RKO (cell line): ENCODE data around the gene VAT1L.
A peak's percentile ranks its signal among the peaks of the same experiment; 100 is the strongest.

Experiments used
- DNase-seq: peaks from one replicate; pipeline ENCODE4 v3.0.0-alpha.2; 2016; ENCODE audit warnings: low spot score

Gene VAT1L

GRCh38 chr16:77784441-77785372 is 3.7 kb upstream of the VAT1L start:
- no peak for DNase-seq

- DNase-seq, result no peak
Observed at GRCh38 chr16:77785373-77785764, 3.0 kb upstream of the VAT1L start.

- no peak for DNase-seq
Observed at GRCh38 chr16:77786186-77786847, 2.0 kb upstream of the VAT1L start.

- DNase-seq, result no peak
Observed at GRCh38 chr16:77787452-77787851, 912 bp upstream of the VAT1L start.

- DNase-seq, result no peak
Observed at GRCh38 chr16:77789085-77790008, 983 bp downstream of the VAT1L start.

- DNase-seq, result no peak
Observed at GRCh38 chr16:77790009-77790372, 1.6 kb downstream of the VAT1L start.

GRCh38 chr16:77790912-77791311 is 2.5 kb downstream of the VAT1L start:
- DNase-seq, result no peak

- DNase-seq, result no peak
Observed at GRCh38 chr16:77793417-77793816, 5.1 kb downstream of the VAT1L start.

- DNase-seq, result peak; percentile 78
Observed at GRCh38 chr16:77794586-77794985, 6.2 kb downstream of the VAT1L start.

GRCh38 chr16:77801817-77802216 is 13.5 kb downstream of the VAT1L start:
- DNase-seq, result no peak

GRCh38 chr16:77805398-77805797 is 17.0 kb downstream of the VAT1L start:
- DNase-seq, result no peak

GRCh38 chr16:77807021-77807420 is 18.7 kb downstream of the VAT1L start:
- no peak for DNase-seq

GRCh38 chr16:77812856-77813500 is 24.6 kb downstream of the VAT1L start:
- DNase-seq, result no peak

- DNase-seq, result no peak
Observed at GRCh38 chr16:77816293-77816692, 27.9 kb downstream of the VAT1L start.

GRCh38 chr16:77820340-77820739 is 32.0 kb downstream of the VAT1L start:
- DNase-seq, result no peak

- no peak for DNase-seq
Observed at GRCh38 chr16:77822661-77823060, 34.3 kb downstream of the VAT1L start.

- no peak for DNase-seq
Observed at GRCh38 chr16:77823067-77823466, 34.7 kb downstream of the VAT1L start.

GRCh38 chr16:77825196-77825595 is 36.8 kb downstream of the VAT1L start:
- DNase-seq, result no peak

GRCh38 chr16:77827032-77827431 is 38.7 kb downstream of the VAT1L start:
- no peak for DNase-seq

- peak; percentile 5 for DNase-seq
Observed at GRCh38 chr16:77833921-77834634, 45.7 kb downstream of the VAT1L start.
